ENCODE results near the gene MATK.

DNA sequence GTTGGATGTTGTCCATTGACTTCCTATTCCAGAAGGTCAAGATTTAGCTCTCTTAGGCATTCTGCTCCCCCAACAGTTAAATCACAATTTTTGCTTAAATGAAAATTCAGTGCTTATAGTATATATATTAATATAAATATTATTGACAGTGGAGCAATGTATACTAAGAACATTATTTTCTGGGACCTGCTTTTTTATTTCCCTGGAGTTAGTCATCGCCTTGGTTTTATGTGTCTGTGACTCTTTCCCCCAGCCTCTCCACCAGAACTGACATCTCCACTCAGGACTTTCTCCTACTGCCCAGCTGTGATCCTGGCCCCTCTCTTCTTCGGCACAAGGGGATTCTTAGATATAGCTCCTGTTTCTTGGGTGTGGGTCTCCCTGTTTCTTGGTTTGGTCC is 10.2 kb upstream of the MATK start:
- no peak for TF ChIP-seq POLR2AphosphoS5 (IDR thresholded peaks at IDR 0.05; ENCODE audit: borderline replicate concordance, low read depth, low read length)
- no peak for TF ChIP-seq FOXP2 (optimal IDR thresholded peaks at IDR 0.05; ENCODE audit: control extremely low read depth, extremely low read length, insufficient read depth)
